ES-I3 (cell line): ENCODE data around the gene KLF12.
A peak's percentile ranks its signal among the peaks of the same experiment; 100 is the strongest.

Experiments used
- H3K36me3 ChIP-seq: 2 replicates; pipeline ENCODE4 v1.6.1; 2013; ENCODE audit warnings: mild to moderate bottlenecking, low read length, control low read depth, moderate library complexity; ENCODE audit not compliant: insufficient read depth
- H3K4me1 ChIP-seq: 2 replicates; pipeline ENCODE4 v1.6.1; 2013; ENCODE audit warnings: mild to moderate bottlenecking, control low read depth, low read length; ENCODE audit not compliant: insufficient read depth
- H3K9ac ChIP-seq: 2 replicates; pipeline ENCODE4 v1.6.1; 2013; ENCODE audit warnings: low read depth, mild to moderate bottlenecking, low read length, moderate library complexity
- H3K9me3 ChIP-seq: 2 replicates; pipeline ENCODE4 v1.6.1; 2013; ENCODE audit warnings: mild to moderate bottlenecking, low read length, moderate library complexity; ENCODE audit not compliant: control insufficient read depth, insufficient read depth

The KLF12 gene

DNA sequence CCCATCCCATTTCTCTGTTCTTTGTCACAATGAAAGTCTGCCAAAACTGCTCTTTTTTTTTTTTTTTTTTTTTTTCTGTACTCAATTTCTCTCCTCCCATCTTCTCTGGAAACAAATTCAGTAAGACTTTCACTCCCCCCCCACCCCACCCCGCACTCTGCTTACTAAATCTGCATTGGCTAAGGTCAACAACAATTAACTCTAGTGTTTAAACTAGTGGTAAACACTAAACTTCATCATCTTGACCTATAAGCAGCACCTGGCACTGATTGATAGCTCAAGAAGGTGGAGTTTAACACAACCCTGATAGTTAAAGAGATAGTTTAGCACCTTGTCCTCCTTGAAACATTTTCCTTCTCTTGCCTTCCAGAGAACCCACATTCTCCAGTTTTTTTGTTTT, 14.1 kb upstream of the KLF12 start:
- Histone ChIP-seq H3K4me1 (no peaks in the 10 kb centered on the region), H3K9me3 (no peaks in the 10 kb centered on the region), H3K9ac (no peak overlapping the region), H3K36me3 (no peaks in the 10 kb centered on the region)

DNA sequence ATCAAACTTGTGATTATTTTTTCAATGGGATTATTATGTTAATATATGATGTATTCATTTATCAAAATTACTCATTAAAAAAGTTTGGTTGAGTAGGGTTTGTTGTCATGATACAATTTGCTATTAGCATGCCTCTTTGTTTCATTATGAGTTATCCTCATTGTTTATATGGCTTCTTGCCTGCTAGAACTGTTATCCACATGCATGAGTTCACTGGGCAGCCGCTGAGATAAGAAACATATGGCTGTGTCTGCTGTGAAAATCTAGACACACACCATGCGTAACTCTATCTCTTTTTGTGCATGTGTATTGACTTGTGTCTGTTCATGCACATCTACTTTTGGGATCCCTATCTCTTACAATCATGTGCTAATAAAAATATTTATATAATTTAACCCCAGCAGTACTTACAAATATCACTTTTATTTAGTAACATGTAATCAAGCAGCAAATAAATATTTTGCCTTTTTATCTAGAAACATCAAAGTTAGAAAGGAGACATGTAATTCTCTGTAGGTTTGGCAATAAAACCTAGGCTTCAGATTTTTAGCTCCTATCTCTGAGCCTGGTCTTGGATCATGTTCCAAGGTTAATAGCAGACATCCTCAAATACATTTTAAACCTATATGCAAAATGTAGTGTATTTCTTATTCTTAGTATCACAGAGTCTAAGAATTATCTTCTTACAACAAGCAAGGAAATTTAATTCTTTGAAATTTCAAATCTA, 11.2 kb upstream of the KLF12 start:
- no peaks in the 10 kb centered on the region for H3K4me1 ChIP-seq
- H3K36me3 ChIP-seq: no peaks in the 10 kb centered on the region
- H3K9me3 ChIP-seq: no peaks in the 10 kb centered on the region
- H3K9ac ChIP-seq: no peak overlapping the region

DNA sequence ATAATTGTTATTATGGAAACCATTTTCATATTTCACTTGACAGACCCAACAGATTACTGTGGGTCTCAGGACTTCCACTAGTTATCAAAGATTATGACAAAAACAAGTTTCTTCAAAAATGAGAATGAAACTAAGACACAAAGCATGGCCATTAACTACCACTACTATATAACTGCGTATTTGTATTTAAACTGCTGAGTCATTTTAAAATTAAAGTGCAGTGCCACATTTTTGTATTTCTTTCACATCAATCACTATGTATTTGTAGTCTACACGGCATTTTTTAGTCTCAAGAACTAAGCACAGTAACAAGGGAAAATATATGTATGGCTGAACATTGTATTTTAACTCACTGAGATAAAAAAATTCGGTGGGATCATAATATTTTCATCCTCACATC, 10.1 kb upstream of the KLF12 start:
- H3K9ac ChIP-seq: no peak overlapping the region
- H3K36me3 ChIP-seq: no peaks in the 10 kb centered on the region
- H3K9me3 ChIP-seq: no peaks in the 10 kb centered on the region
- no peaks in the 10 kb centered on the region for H3K4me1 ChIP-seq

DNA sequence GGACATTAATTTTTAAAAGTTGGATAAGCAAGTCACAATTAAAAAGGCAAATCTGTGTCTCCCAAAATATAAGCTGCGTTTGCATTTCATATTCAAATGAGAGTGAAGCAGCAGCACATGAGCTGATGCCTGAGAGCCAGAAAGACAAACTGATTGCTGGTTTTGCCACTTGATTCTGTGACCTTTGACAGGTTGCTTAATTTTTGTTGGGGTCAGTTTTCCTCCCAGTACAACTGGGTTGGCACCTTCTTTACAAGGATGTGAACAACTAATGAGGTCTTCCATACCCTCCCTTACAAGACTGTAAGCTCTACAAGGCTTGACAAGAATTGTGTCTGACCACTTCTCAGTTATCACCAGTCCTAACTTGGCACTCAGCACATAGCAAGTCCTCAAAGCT, 8.1 kb upstream of the KLF12 start:
- no peaks in the 10 kb centered on the region for H3K36me3 ChIP-seq
- no peaks in the 10 kb centered on the region for H3K9me3 ChIP-seq
- no peak overlapping the region for H3K9ac ChIP-seq
- no peaks in the 10 kb centered on the region for H3K4me1 ChIP-seq

DNA sequence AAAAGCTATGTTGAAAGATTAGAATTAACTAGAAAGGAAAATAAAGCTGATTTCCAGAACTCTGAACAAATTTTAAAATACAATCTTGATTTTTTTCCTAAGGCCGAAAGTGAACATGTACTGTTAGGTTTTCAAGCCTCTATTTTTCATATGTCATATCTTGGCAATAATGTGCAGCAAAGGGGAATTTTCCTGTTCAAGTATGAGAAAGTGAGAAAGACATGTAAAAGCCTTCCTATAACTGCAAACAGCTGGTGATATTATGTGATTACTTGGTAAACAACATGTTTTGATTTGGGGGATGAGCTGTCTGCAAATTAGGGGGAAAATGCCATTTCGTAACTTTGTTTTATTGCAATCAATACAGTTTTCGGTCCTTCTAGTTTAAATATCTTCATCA, 4.0 kb upstream of the KLF12 start:
- H3K36me3 ChIP-seq: no peaks in the 10 kb centered on the region
- H3K9me3 ChIP-seq: no peaks in the 10 kb centered on the region
- H3K4me1 ChIP-seq: no peaks in the 10 kb centered on the region
- no peak overlapping the region for H3K9ac ChIP-seq

DNA sequence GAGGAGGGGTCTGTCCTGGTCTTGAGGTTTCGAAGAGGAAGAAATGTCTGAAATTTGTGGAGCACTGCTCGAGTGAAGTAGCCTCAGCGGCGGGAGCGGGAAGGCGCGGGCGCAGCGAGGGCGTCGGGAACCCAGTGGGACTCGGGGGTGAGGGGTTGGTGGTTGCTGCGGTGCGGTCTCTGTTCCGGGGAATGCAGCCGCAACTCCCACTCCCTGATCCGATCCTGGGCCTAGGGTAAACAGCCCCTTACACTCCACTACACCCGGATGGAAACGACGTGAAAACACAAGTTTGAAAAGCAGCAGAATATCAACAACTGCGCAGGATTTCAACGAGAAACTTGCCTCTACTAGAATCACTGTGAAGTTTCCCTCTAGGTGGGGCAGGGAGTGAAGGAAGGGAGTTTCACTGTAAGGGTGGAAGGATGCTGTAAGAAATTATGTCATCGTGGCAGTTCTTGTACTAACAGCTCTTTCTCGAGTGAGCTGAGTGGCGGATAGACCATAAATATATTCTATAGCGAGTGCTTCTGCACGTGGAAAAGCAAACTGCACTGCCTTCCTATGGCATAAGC, 2.0 kb upstream of the KLF12 start:
- H3K36me3 ChIP-seq: no peaks in the 10 kb centered on the region
- H3K9me3 ChIP-seq: no peaks in the 10 kb centered on the region
- H3K4me1 ChIP-seq: no peaks in the 10 kb centered on the region
- H3K9ac ChIP-seq: peak overlapping the region; percentile 86

DNA sequence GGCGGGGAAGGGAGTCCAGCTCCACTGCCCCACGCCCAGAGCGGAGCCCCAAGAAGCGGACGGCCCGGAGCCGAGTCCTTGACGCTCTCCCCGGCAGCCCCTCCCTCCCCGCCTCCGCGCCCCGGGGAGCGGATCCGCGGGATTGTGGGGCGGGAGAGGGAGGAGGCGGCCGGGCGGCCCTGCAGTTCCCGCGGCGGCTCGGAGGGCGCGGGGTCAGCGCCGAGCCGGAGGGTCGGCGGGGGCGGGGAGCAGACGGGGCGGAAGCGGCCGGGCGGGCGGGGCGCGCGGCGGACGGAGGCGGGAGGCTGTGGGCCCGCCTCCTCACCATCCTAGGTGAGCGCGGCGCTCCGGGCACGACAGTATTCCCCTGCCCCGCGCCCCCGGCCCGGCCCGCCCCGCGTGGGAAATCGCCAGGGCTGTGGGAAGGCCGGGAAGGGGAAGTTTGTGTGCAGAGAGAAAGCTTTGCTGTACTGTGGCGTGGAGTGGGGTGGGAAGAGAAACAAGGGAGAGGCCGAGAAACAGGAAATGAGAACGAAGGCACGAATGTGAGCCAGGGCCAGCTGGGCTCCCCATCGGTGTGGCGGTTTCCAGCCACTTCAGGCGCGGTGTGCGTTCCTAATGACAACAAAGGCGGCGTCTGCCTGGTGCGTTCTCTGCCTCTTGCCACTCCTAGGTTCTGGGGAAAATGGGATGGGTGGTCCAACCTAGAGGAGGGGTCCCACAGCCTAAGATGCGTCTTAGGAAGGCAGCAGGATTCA, 1.3 kb upstream of the KLF12 start:
- Histone ChIP-seq H3K4me1 (no peaks in the 10 kb centered on the region), H3K36me3 (no peaks in the 10 kb centered on the region), H3K9ac (peak overlapping the region; percentile 86), H3K9me3 (no peaks in the 10 kb centered on the region)

DNA sequence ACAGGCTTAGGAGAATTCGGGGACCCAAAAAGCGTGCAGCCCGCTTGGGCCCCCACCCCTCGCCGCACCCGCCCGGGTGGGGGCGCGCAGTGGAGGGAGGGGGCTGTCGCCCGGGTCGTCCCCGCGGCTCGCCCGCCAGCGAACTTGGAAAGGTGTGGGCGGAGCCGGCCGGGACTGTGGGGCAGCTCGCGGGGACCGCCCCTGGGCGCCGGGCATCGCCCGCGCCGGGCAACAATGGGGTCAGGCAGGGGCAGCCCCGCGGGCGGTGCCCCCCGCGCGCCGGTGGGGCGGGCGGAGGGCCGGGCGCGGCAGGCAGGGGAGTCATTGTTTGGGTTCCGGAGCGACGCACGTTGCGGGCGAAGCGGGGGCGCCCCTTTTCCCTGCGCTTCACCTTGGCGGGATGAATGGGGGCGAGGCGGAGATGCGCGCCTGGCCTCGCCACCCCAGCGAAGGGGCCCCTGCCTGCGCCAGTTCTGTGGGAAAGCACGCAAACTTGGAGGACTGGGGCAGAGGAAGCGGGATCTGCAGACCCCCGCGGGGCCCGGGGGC, 647 bp upstream of the KLF12 start:
- H3K9me3 ChIP-seq: no peaks in the 10 kb centered on the region
- no peaks in the 10 kb centered on the region for H3K36me3 ChIP-seq
- H3K9ac ChIP-seq: peak overlapping the region; percentile 86
- no peaks in the 10 kb centered on the region for H3K4me1 ChIP-seq

DNA sequence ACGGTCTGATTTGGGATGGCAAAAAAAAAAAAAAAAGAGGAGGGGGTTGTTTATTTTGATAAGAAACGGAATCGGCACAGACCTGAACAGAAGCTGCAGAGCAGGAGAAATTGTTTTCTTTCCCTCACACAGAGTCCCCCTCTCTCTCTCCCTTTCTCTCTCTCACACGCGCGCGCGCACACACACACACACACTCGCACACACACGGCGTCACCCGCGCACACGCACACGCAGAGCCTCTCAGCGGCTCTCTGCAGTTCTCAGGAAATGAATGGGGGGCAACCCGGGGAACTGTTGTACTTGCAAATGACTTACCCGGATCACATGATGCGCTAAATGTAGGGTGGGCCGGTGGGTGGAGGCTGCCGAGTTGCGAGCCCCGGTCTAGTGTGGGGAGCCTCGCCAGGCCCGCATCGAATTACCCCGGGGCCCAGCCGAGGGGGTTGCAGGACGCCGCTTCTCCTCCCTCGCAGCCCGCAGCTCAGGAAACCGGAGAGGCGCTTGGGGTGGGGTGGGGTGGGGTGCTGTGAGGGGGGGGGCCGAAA, 475 bp downstream of the KLF12 start:
- peak overlapping the region; percentile 89 for H3K9ac ChIP-seq
- no peaks in the 10 kb centered on the region for H3K36me3 ChIP-seq
- no peaks in the 10 kb centered on the region for H3K4me1 ChIP-seq
- no peaks in the 10 kb centered on the region for H3K9me3 ChIP-seq

DNA sequence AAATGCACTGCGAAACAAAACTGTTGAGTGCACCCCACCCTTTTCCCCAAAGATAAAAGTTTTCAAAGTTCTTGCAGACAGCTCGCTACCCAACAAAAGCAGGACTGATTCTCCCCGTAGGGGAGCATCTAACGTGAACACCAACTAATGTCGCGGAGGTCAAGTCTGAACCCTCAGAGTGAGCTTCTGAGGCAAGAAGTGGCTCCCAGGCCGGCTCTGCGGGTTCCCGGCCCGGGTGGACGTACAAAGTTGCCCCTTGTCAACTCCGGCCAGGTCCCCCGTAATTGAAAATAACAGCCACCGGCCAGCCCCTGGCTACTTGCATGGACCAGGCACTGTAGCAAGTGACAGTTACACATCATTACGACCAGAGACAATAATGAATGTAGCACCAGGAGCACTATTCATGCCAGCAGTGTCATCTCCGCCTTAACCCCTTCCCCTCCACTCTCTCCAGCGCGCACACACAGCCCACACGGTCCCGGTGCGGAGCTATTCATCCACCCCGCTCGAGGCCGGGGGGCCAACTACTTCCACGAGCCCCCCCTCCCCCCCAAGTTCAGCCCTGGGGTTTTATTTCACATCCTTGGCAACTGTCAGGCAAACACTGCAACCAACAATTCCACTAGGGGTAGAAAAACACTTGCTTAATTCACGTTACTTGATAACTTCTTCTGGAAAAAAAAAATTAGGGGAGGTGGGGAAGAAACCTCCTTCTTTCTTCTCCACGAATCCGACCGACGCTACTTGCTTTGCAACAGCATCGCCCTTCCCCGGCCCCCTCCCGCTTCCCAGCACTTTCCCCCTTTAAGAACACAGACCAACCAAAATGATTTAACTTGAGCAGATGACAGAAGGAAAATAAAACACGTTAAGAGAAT, 1.2 kb downstream of the KLF12 start:
- H3K4me1 ChIP-seq: peaks cover 7% of the 10 kb centered on the region; the same call in 1 of the 2 replicates
- peak overlapping the region; percentile 89 for H3K9ac ChIP-seq

DNA sequence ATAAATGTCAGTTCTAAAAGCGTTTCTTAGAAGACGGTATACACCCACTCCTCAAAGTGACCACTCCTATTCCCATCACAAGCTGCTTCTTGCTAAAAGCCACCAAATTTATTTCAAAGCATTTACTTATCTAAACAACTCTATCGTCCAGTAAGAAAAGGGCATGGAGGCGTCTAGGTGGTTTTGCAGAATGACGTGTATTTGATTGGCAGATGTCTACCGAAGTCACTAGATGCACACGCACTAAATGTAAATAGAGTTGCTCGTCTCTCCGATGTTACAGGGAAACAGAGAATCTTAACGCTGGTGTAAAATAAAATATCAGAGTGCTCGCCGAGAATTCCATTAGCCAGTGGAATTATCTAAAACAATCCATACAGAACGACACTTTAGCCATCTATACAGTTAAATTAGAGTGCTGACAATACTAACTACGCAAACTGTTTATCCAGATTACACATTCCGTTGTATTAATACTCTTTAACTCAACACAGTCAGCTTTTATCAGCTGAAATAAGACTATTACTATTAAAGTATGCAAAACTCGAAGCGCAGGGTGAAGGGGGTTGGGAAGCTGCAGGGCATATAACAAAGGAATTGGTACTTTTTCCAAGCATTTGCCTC, 1.9 kb downstream of the KLF12 start:
- Histone ChIP-seq H3K36me3 (no peaks in the 10 kb centered on the region), H3K9ac (peak overlapping the region; percentile 89; the same call in 1 of the 2 replicates), H3K4me1 (peaks cover 8% of the 10 kb centered on the region; the same call in 1 of the 2 replicates), H3K9me3 (no peaks in the 10 kb centered on the region)

More for the DNA sequence above, 1.2 kb downstream of the KLF12 start:
- Histone ChIP-seq H3K9me3 (no peaks in the 10 kb centered on the region), H3K36me3 (no peaks in the 10 kb centered on the region)

DNA sequence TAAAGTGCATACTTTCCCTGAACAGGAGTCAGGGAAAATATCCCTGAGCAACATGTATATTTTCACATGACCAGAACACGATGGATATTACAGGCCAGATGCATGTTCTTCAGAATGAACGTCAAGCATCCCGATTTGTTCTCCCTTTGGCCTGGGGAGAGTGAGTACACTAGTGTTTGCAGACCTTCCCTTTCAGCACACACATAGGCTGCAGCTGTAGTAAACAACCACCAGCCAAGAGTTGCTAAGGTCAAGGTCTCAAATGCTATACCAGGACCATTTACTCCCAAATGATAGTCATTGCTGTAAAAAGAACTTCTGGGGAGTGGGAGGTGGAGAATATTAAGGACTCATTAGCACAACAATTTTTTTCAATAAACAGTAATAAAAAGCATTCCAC, 3.0 kb downstream of the KLF12 start:
- H3K4me1 ChIP-seq: peaks cover 8% of the 10 kb centered on the region; the same call in 1 of the 2 replicates

DNA sequence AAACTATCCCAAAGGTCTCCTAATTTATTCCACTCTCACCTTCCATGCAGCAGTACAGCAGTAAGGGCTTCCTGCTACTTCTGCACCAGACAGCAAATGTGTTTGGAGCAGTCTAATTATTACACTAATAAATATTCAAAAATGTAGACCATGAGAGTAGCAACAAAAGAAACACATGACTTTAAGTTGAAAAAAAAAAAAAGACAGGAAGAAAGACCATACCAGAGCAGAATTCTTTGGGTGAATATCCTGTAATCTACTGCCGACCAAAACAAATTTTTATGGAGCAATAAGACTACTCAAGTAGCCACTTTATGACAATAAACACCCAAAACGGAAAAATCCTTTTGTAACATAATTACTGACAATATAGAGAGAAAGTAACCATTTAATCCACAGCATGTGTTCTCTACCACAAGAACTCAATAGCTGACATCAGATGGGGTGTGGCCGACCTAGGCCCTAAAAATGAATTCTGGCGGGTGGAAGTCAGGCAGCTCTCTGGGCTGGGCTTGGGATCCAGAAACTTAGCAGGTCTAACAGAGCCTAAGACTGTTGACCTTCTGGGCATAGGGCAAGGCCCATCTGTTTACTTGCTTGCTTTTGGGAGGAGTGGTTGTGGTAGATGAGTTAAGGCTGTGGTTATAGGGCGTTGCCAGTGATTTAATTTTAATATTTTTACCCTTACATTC, 4.6 kb downstream of the KLF12 start:
- Histone ChIP-seq H3K36me3 (no peaks in the 10 kb centered on the region), H3K9me3 (no peaks in the 10 kb centered on the region), H3K9ac (no peak overlapping the region), H3K4me1 (peaks cover 8% of the 10 kb centered on the region; the same call in 1 of the 2 replicates)

More for the DNA sequence above, 3.0 kb downstream of the KLF12 start:
- no peaks in the 10 kb centered on the region for H3K36me3 ChIP-seq
- H3K9me3 ChIP-seq: no peaks in the 10 kb centered on the region
- H3K9ac ChIP-seq: no peak overlapping the region
